Caco-2 (cell line): ENCODE measurements around the gene ZSCAN30. TPM values are rescaled to one million over a fixed set of nuclear protein-coding genes. Genes with fewer than 3 reads are reported as not detected.

ENCODE experiments used
- BruUV-seq: library from RNA; stranded (reverse); fragments of 400-500 nt; replicated peaks from 2 replicates; lab custom pipeline; 2021; lab: Mats Ljungman, UMichigan
- CTCF ChIA-PET: fragments of 300-600 bp; sonication (Branson Sonifier 250); formaldehyde crosslinking; loops from one replicate; lab custom pipeline; 2022; ENCODE audit warnings: antibody characterized with exemption; lab: Charles Lee
- POLR2A ChIA-PET: fragments of 300-600 bp; sonication (Branson Sonifier 250); formaldehyde crosslinking; loops from one replicate; lab custom pipeline; 2022; ENCODE audit warnings: antibody characterized with exemption; lab: Charles Lee
- DNase-seq, 2 experiments: peaks; one replicate each; pipeline versions ENCODE4 v3.0.0 to v3.0.0-alpha.2; 2020 to 2022
- H3K27me3 ChIP-seq: replicated peaks from 2 replicates; pipeline ENCODE4 v1.6.0; 2011; ENCODE audit warnings: low read length; ENCODE audit not compliant: control insufficient read depth, insufficient read depth
- H3K36me3 ChIP-seq: 2 replicates; pipeline ENCODE4 v1.5.1; 2011; ENCODE audit warnings: low read length; ENCODE audit not compliant: control insufficient read depth, insufficient read depth
- H3K4me1 ChIP-seq: fragments of 250-450 bp; sonication (Bioruptor Pico); 2 replicates; pipeline ENCODE4 v1.5.1; 2020; ENCODE audit warnings: mild to moderate bottlenecking
- H3K4me3 ChIP-seq: 2 replicates; pipeline ENCODE4 v1.5.1; 2011; ENCODE audit warnings: low read depth, mild to moderate bottlenecking, control low read depth, low read length
- H3K9me3 ChIP-seq: fragments of 250-450 bp; sonication (Bioruptor Pico); 2 replicates; pipeline ENCODE4 v1.5.1; 2020; ENCODE audit warnings: mild to moderate bottlenecking, moderate library complexity
- H3K27ac Mint-ChIP-seq: one replicate; pipeline ENCODE4 v1.8.0; 2022; ENCODE audit warnings: mixed read lengths; ENCODE audit not compliant: unreplicated experiment
- H3K27me3 Mint-ChIP-seq: one replicate; pipeline ENCODE4 v1.8.0; 2022; ENCODE audit warnings: mixed read lengths; ENCODE audit not compliant: insufficient read depth, unreplicated experiment
- H3K36me3 Mint-ChIP-seq: one replicate; pipeline ENCODE4 v1.8.0; 2022; ENCODE audit warnings: mild to moderate bottlenecking, mixed read lengths; ENCODE audit not compliant: insufficient read depth, unreplicated experiment
- H3K4me1 Mint-ChIP-seq: one replicate; pipeline ENCODE4 v1.8.0; 2022; ENCODE audit warnings: low read depth, mixed read lengths; ENCODE audit not compliant: unreplicated experiment
- H3K4me3 Mint-ChIP-seq: one replicate; pipeline ENCODE4 v1.8.0; 2022; ENCODE audit warnings: mild to moderate bottlenecking, moderate library complexity, mixed read lengths; ENCODE audit not compliant: unreplicated experiment
- H3K9me3 Mint-ChIP-seq: one replicate; pipeline ENCODE4 v1.8.0; 2022; ENCODE audit warnings: mixed read lengths; ENCODE audit not compliant: unreplicated experiment
- CTCF ChIP-seq, 2 experiments: fragments of 200-600 bp in 1 of 2; IDR thresholded peaks; 1 replicate in 1 of 2; 2 replicates in 1 of 2; pipeline versions ENCODE4 v1.5.1 to v1.8.0; 2011 to 2022; ENCODE audit warnings: antibody characterized with exemption in 1 of 2, control low read depth in 1 of 2, inconsistent platforms in 1 of 2, low read depth in 1 of 2, low read length in 1 of 2, mild to moderate bottlenecking in 1 of 2, moderate library complexity in 1 of 2; ENCODE audit not compliant: insufficient read depth in 1 of 2, severe bottlenecking in 1 of 2, unreplicated experiment in 1 of 2
- intact Hi-C: fragments of 100-400 bp; cut with micrococcal nuclease; formaldehyde crosslinking; loops from one replicate; pipeline ENCODE4 v1.10.0; 2022; ENCODE audit not compliant: unreplicated experiment
- total RNA-seq: library from RNA; stranded (reverse); gene quantifications from 2 replicates; pipeline ENCODE4 v1.2.3, GENCODE V29; 2022

The ZSCAN30 gene
- total RNA-seq, 1 experiment from 2014 or later = 14.1 TPM

GRCh38 chr18:35247412-35248249, 42.4 kb downstream of the ZSCAN30 start:
- Histone ChIP-seq H3K9me3 (no peaks in the 10 kb centered on the region), H3K27me3 (no peaks in the 10 kb centered on the region), H3K4me3 (no peak overlapping the region), H3K36me3 (no peaks in the 10 kb centered on the region; the same call in 1 of the 2 replicates), H3K4me1 (no peaks in the 10 kb centered on the region)
- H3K4me3 Mint-ChIP-seq = no peak overlapping the region
- DNase-seq = no peak
- intact Hi-C loops = no loop called here
- H3K36me3 Mint-ChIP-seq = peaks cover 7% of the 10 kb centered on the region
- H3K4me1 Mint-ChIP-seq = no peaks in the 10 kb centered on the region
- H3K9me3 Mint-ChIP-seq = no peaks in the 10 kb centered on the region
- TF ChIP-seq CTCF (IDR thresholded peaks at IDR 0.05; ENCODE audit: insufficient read depth in 1 of 2, low read depth in 1 of 2, low read length in 1 of 2, severe bottlenecking in 1 of 2, unreplicated experiment in 1 of 2) = no peak
- H3K27me3 Mint-ChIP-seq = no peaks in the 10 kb centered on the region
- ChIA-PET POLR2A (no interaction called here), CTCF (no interaction called here)
- no peak overlapping the region for H3K27ac Mint-ChIP-seq
- BruUV-seq = no TSS peak

GRCh38 chr18:35246831-35247230, 43.2 kb downstream of the ZSCAN30 start:
- no peak for DNase-seq
- H3K36me3 ChIP-seq = no peaks in the 10 kb centered on the region; the same call in 1 of the 2 replicates
- H3K27me3 ChIP-seq = no peaks in the 10 kb centered on the region
- Mint-ChIP-seq H3K27ac (no peak overlapping the region), H3K4me1 (no peaks in the 10 kb centered on the region), H3K9me3 (no peaks in the 10 kb centered on the region), H3K4me3 (no peak overlapping the region), H3K36me3 (peaks cover 7% of the 10 kb centered on the region), H3K27me3 (no peaks in the 10 kb centered on the region)
- no peak overlapping the region for H3K4me3 ChIP-seq
- no peak for TF ChIP-seq CTCF (IDR thresholded peaks at IDR 0.05; ENCODE audit: insufficient read depth in 1 of 2, low read depth in 1 of 2, low read length in 1 of 2, severe bottlenecking in 1 of 2, unreplicated experiment in 1 of 2)
- ChIA-PET POLR2A (no interaction called here), CTCF (no interaction called here)
- H3K9me3 ChIP-seq = no peaks in the 10 kb centered on the region
- H3K4me1 ChIP-seq = no peaks in the 10 kb centered on the region
- no TSS peak for BruUV-seq
- intact Hi-C loops = no loop called here

- Mint-ChIP-seq H3K4me1 (no peaks in the 10 kb centered on the region), H3K27me3 (no peaks in the 10 kb centered on the region), H3K9me3 (no peaks in the 10 kb centered on the region), H3K27ac (no peak overlapping the region), H3K36me3 (peaks cover 7% of the 10 kb centered on the region), H3K4me3 (no peak overlapping the region)
- ChIA-PET CTCF (no interaction called here), POLR2A (no interaction called here)
- Histone ChIP-seq H3K4me3 (no peak overlapping the region), H3K36me3 (no peaks in the 10 kb centered on the region; the same call in 1 of the 2 replicates), H3K27me3 (no peaks in the 10 kb centered on the region), H3K4me1 (no peaks in the 10 kb centered on the region), H3K9me3 (no peaks in the 10 kb centered on the region)
- TF ChIP-seq CTCF (IDR thresholded peaks at IDR 0.05; ENCODE audit: insufficient read depth in 1 of 2, low read depth in 1 of 2, low read length in 1 of 2, severe bottlenecking in 1 of 2, unreplicated experiment in 1 of 2) = no peak
- intact Hi-C loops = no loop called here
- DNase-seq = no peak
- no TSS peak for BruUV-seq
Measured at GRCh38 chr18:35245719-35246317, 44.2 kb downstream of the ZSCAN30 start.
